ENCODE results near the gene MORN3. TPM values are rescaled to one million over a fixed set of nuclear protein-coding genes. Genes with fewer than 3 reads are reported as not detected.

The MORN3 gene, protein sequence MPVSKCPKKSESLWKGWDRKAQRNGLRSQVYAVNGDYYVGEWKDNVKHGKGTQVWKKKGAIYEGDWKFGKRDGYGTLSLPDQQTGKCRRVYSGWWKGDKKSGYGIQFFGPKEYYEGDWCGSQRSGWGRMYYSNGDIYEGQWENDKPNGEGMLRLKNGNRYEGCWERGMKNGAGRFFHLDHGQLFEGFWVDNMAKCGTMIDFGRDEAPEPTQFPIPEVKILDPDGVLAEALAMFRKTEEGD
- 1 to 10 TPM; 1.4 to 1.6 TPM for total RNA-seq
- polyA plus RNA-seq (2013, experiment 1 of 2) = 0.96 TPM
- 0.79 TPM for polyA plus RNA-seq (2013, experiment 2 of 2)
- long read RNA-seq, experiment 1, partial matches to known transcripts = 0 of 1 reads
- long read RNA-seq, experiment 1, other reads (novel, unspliced or antisense) = 1 of 1 reads
- long read RNA-seq, experiment 2, partial matches to known transcripts = 0 of 2 reads
- long read RNA-seq, experiment 2, other reads (novel, unspliced or antisense) = 1 of 2 reads
- long read RNA-seq, experiment 3, partial matches to known transcripts = 0 of 1 reads
- long read RNA-seq, experiment 3, other reads (novel, unspliced or antisense) = 1 of 1 reads
- long read RNA-seq, experiment 4, partial matches to known transcripts = 0 of 4 reads
- long read RNA-seq, experiment 4, other reads (novel, unspliced or antisense) = 4 of 4 reads

DNA sequence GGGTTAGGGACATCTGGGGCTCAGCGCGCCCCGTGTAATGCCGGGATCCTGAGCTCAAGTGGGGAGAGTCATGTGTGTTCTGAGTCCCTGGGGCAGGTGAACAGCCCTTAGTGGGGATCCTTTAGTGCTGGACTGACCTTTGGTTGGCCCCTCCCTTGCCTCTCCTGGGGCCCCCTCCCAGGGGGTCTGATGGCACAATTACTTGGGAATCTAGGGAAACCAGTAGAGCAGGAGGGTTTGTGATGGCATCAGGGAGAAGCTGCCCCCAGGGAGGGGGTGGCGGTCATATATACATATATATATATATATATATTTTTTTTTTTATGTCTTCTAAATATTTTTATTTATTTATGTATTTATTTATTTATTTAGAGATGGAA is at the start of gene MORN3:
Gene MORN3, minus strand, starts transcription at position 134 of the 380 bp plus-strand sequence. CDS start 171 bp downstream, outside the sequence.
- no peaks in the 10 kb centered on the region for H3K9me3 Mint-ChIP-seq
- no peaks in the 10 kb centered on the region for H3K27me3 Mint-ChIP-seq (ENCODE audit: insufficient read depth)
- Histone ChIP-seq H3K4me1 (ENCODE audit: control insufficient read depth, insufficient read depth, low read length) (no peaks in the 10 kb centered on the region), H3K27me3 (ENCODE audit: control insufficient read depth, insufficient read depth, low read length, poor library complexity, severe bottlenecking) (no peaks in the 10 kb centered on the region), H3K4me3 (ENCODE audit: low read length) (no peak within 1 kb of the TSS), H3K27ac (ENCODE audit: low read depth, low read length) (no peak within 1 kb of the TSS), H3K9me3 (ENCODE audit: control insufficient read depth, low read length) (no peaks in the 10 kb centered on the region), H3K36me3 (ENCODE audit: control insufficient read depth, insufficient read depth, low read length) (no peaks in the 10 kb centered on the region), H3K9ac (ENCODE audit: extremely low read depth, low read length, poor library complexity, severe bottlenecking) (no peak within 1 kb of the TSS)
- peaks cover 14% of the 10 kb centered on the region for H3K4me1 Mint-ChIP-seq
- peak within 1 kb of the TSS; percentile 67 for H3K27ac Mint-ChIP-seq
- H3K36me3 Mint-ChIP-seq (ENCODE audit: low read depth) = peaks cover 2% of the 10 kb centered on the region
- no peak for DNase-seq
- WGBS, 2 experiments (ENCODE audit: insufficient coverage in 1 of 2, insufficient read length in 1 of 2) = 92 to 100% methylated on average over 2 to 4 of the region's 5 CpGs
- TF ChIP-seq, protein P1, sequence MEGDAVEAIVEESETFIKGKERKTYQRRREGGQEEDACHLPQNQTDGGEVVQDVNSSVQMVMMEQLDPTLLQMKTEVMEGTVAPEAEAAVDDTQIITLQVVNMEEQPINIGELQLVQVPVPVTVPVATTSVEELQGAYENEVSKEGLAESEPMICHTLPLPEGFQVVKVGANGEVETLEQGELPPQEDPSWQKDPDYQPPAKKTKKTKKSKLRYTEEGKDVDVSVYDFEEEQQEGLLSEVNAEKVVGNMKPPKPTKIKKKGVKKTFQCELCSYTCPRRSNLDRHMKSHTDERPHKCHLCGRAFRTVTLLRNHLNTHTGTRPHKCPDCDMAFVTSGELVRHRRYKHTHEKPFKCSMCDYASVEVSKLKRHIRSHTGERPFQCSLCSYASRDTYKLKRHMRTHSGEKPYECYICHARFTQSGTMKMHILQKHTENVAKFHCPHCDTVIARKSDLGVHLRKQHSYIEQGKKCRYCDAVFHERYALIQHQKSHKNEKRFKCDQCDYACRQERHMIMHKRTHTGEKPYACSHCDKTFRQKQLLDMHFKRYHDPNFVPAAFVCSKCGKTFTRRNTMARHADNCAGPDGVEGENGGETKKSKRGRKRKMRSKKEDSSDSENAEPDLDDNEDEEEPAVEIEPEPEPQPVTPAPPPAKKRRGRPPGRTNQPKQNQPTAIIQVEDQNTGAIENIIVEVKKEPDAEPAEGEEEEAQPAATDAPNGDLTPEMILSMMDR (conservative IDR thresholded peaks at IDR 0.05) = no peak
- H3K4me3 Mint-ChIP-seq = no peak within 1 kb of the TSS

DNA sequence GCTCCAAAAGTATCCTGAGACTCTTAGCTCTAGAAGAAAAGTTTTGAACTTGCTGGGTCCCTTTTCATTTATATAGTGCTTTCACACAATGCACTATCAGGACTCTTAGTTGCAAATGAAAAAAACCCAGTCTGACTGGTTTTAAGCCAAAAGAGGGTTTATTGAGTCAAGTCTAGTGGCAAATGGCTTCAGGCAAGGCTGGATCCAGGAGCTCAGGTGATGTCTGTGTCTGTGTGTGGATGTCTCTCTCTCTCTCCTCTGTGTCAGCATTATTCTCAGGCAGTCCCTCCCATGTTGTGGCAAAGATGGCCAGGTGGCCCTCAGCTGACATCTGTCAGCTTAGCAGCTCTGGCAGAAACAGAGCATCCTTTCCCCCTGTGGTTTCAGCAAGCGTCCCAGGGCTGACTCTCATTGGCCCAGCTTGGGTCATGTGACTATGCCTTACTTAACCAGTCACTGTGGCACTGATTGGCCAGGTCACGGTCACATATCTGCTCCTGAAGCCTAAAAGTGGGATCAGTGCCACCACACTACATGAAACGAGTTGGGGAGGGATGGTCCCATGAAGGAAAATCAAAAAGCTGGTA is 49.3 kb upstream of the MORN3 start:
- TF ChIP-seq, protein P1 (conservative IDR thresholded peaks at IDR 0.05) = no peak

DNA sequence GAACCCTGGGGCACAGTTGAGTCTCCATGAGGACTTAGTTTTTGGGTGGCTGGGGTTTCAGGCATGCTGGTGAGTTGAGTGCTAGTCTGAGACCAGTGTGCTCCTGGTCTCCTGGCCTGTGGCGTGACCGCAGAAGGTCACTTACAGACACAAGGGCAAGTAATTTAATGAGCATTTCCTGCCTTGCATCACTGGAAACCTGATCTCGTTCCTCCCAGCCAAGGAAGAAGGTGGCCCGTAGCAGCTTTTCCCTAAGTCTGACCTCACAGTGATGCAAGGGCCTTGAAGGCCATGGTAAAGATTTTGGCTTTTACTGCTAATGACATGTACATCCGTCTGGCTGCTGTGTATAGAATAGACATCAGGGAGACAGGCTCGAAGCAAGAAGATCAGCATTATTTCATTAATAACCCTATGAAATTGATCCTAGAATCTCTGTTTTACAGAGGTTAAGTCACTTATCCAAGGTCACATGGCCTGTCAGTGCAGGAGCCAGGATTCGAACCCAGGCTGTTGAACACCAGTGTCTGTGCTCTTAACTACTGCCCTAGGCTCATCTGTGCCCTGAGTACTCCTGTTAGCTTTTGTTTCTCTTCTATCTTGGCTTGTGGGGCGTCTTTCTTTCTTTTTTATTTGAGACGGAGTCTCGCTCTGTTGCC is 47.7 kb upstream of the MORN3 start:
- Histone ChIP-seq H3K4me1 (ENCODE audit: control insufficient read depth, insufficient read depth, low read length) (no peaks in the 10 kb centered on the region), H3K27me3 (ENCODE audit: control insufficient read depth, insufficient read depth, low read length, poor library complexity, severe bottlenecking) (no peaks in the 10 kb centered on the region), H3K9ac (ENCODE audit: extremely low read depth, low read length, poor library complexity, severe bottlenecking) (no peak overlapping the region), H3K36me3 (ENCODE audit: control insufficient read depth, insufficient read depth, low read length) (peaks cover 24% of the 10 kb centered on the region), H3K27ac (ENCODE audit: low read depth, low read length) (no peak overlapping the region), H3K4me3 (ENCODE audit: low read length) (no peak overlapping the region), H3K9me3 (ENCODE audit: control insufficient read depth, low read length) (no peaks in the 10 kb centered on the region)
- TF ChIP-seq, protein P1 (conservative IDR thresholded peaks at IDR 0.05) = no peak
- H3K4me1 Mint-ChIP-seq = peaks cover 13% of the 10 kb centered on the region
- peaks cover 17% of the 10 kb centered on the region for H3K36me3 Mint-ChIP-seq (ENCODE audit: low read depth)
- 83 to 89% methylated on average over 9 to 10 of the region's 10 CpGs for WGBS, 2 experiments (ENCODE audit: insufficient coverage in 1 of 2, insufficient read length in 1 of 2)
- no peaks in the 10 kb centered on the region for H3K9me3 Mint-ChIP-seq
- no peak for DNase-seq
- H3K4me3 Mint-ChIP-seq = no peak overlapping the region
- H3K27ac Mint-ChIP-seq = peak overlapping the region; percentile 66
- H3K27me3 Mint-ChIP-seq (ENCODE audit: insufficient read depth) = no peaks in the 10 kb centered on the region

More for the DNA sequence above, 49.3 kb upstream of the MORN3 start:
- peaks cover 7% of the 10 kb centered on the region for H3K4me1 Mint-ChIP-seq
- no peak overlapping the region for H3K27ac Mint-ChIP-seq
- H3K9ac ChIP-seq (ENCODE audit: extremely low read depth, low read length, poor library complexity, severe bottlenecking) = no peak overlapping the region
- H3K9me3 Mint-ChIP-seq = peaks cover 3% of the 10 kb centered on the region
- H3K36me3 ChIP-seq (ENCODE audit: control insufficient read depth, insufficient read depth, low read length) = peaks cover 24% of the 10 kb centered on the region
- no peaks in the 10 kb centered on the region for H3K27me3 ChIP-seq (ENCODE audit: control insufficient read depth, insufficient read depth, low read length, poor library complexity, severe bottlenecking)
- peaks cover 27% of the 10 kb centered on the region for H3K36me3 Mint-ChIP-seq (ENCODE audit: low read depth)
- no peak overlapping the region for H3K4me3 Mint-ChIP-seq
- DNase-seq = peak; percentile 73
- H3K27ac ChIP-seq (ENCODE audit: low read depth, low read length) = no peak overlapping the region
- no peak overlapping the region for H3K4me3 ChIP-seq (ENCODE audit: low read length)
- WGBS, 2 experiments (ENCODE audit: insufficient coverage in 1 of 2, insufficient read length in 1 of 2) = 94 to 95% methylated on average over 3 of the region's 3 CpGs
- no peaks in the 10 kb centered on the region for H3K4me1 ChIP-seq (ENCODE audit: control insufficient read depth, insufficient read depth, low read length)
- H3K27me3 Mint-ChIP-seq (ENCODE audit: insufficient read depth) = no peaks in the 10 kb centered on the region
- H3K9me3 ChIP-seq (ENCODE audit: control insufficient read depth, low read length) = no peaks in the 10 kb centered on the region
